ENCODE data around the gene KCNH8.

Gene KCNH8

GRCh38 chr3:19547665-19548464 lies 399.6 kb downstream of the KCNH8 start:
- Histone ChIP-seq H3K9me2 (replicated peaks; ENCODE audit: control insufficient read depth, low read length) (no peaks in the 10 kb centered on the region), H3K27ac (ENCODE audit: low read depth, low read length) (no peak overlapping the region), H3F3A (ENCODE audit: control insufficient read depth, insufficient read depth) (no peaks in the 10 kb centered on the region), H3K4me2 (ENCODE audit: low read length) (no peak overlapping the region), H3K36me3 (ENCODE audit: control insufficient read depth, low read length) (no peaks in the 10 kb centered on the region), H3K4me3 (ENCODE audit: low read length) (no peak overlapping the region), H3K79me2 (ENCODE audit: control insufficient read depth, low read length) (no peaks in the 10 kb centered on the region), H3K27me3 (ENCODE audit: control insufficient read depth, low read length) (no peaks in the 10 kb centered on the region), H3K4me1 (ENCODE audit: control insufficient read depth, low read length) (peaks cover 16% of the 10 kb centered on the region), H4K20me1 (ENCODE audit: control insufficient read depth, insufficient read depth, low read depth, low read length) (no peaks in the 10 kb centered on the region), H3K9me3 (ENCODE audit: control insufficient read depth, insufficient read depth, low read length) (no peaks in the 10 kb centered on the region)
- TF ChIP-seq CTCF (IDR thresholded peaks at IDR 0.05; ENCODE audit: low read depth, low read length, poor library complexity, severe bottlenecking) = no peak
- TF ChIP-seq EZH2phosphoT487 (IDR thresholded peaks at IDR 0.05; ENCODE audit: borderline replicate concordance, low read length) = no peak

GRCh38 chr3:19559724-19560442 lies 411.6 kb downstream of the KCNH8 start:
- TF ChIP-seq EZH2phosphoT487 (IDR thresholded peaks at IDR 0.05; ENCODE audit: borderline replicate concordance, low read length) = no peak
- TF ChIP-seq CTCF (IDR thresholded peaks at IDR 0.05; ENCODE audit: low read depth, low read length, poor library complexity, severe bottlenecking) = no peak
- H3K4me3 ChIP-seq (ENCODE audit: low read length) = peak overlapping the region; percentile 40
- H3K4me2 ChIP-seq (ENCODE audit: low read length) = peak overlapping the region; percentile 62

GRCh38 chr3:19573644-19574043 lies 425.3 kb downstream of the KCNH8 start:
- no peak for TF ChIP-seq EZH2phosphoT487 (IDR thresholded peaks at IDR 0.05; ENCODE audit: borderline replicate concordance, low read length)
- TF ChIP-seq CTCF (IDR thresholded peaks at IDR 0.05; ENCODE audit: low read depth, low read length, poor library complexity, severe bottlenecking) = no peak
- H3F3A ChIP-seq (ENCODE audit: control insufficient read depth, insufficient read depth) = no peaks in the 10 kb centered on the region
- H3K9me2 ChIP-seq (replicated peaks; ENCODE audit: control insufficient read depth, low read length) = no peaks in the 10 kb centered on the region
- no peak overlapping the region for H3K4me3 ChIP-seq (ENCODE audit: low read length)
- H3K36me3 ChIP-seq (ENCODE audit: control insufficient read depth, low read length) = no peaks in the 10 kb centered on the region
- H3K4me1 ChIP-seq (ENCODE audit: control insufficient read depth, low read length) = no peaks in the 10 kb centered on the region
- no peaks in the 10 kb centered on the region for H4K20me1 ChIP-seq (ENCODE audit: control insufficient read depth, insufficient read depth, low read depth, low read length)
- H3K27me3 ChIP-seq (ENCODE audit: control insufficient read depth, low read length) = no peaks in the 10 kb centered on the region
- no peak overlapping the region for H3K4me2 ChIP-seq (ENCODE audit: low read length)
- no peak overlapping the region for H3K27ac ChIP-seq (ENCODE audit: low read depth, low read length)
- H3K9me3 ChIP-seq (ENCODE audit: control insufficient read depth, insufficient read depth, low read length) = no peaks in the 10 kb centered on the region
- H3K79me2 ChIP-seq (ENCODE audit: control insufficient read depth, low read length) = no peaks in the 10 kb centered on the region

More at GRCh38 chr3:19559724-19560442, 411.6 kb downstream of the KCNH8 start:
- H4K20me1 ChIP-seq (ENCODE audit: control insufficient read depth, insufficient read depth, low read depth, low read length) = no peaks in the 10 kb centered on the region
- H3K9me2 ChIP-seq (replicated peaks; ENCODE audit: control insufficient read depth, low read length) = no peaks in the 10 kb centered on the region
- peaks cover 19% of the 10 kb centered on the region for H3K4me1 ChIP-seq (ENCODE audit: control insufficient read depth, low read length)
- 0 out of 2 replicates have a peak, but pooled peaks cover 2% of the 10 kb centered on the region for H3F3A ChIP-seq (ENCODE audit: control insufficient read depth, insufficient read depth)
- no peaks in the 10 kb centered on the region for H3K27me3 ChIP-seq (ENCODE audit: control insufficient read depth, low read length)
- H3K27ac ChIP-seq (ENCODE audit: low read depth, low read length) = peak overlapping the region; percentile 55
- H3K9me3 ChIP-seq (ENCODE audit: control insufficient read depth, insufficient read depth, low read length) = no peaks in the 10 kb centered on the region
- H3K36me3 ChIP-seq (ENCODE audit: control insufficient read depth, low read length) = no peaks in the 10 kb centered on the region
- H3K79me2 ChIP-seq (ENCODE audit: control insufficient read depth, low read length) = no peaks in the 10 kb centered on the region

Data from DOHH2 (cell line).